Heart left ventricle (tissue), 16 donors: Measurements from ENCODE around the gene CST4. TPM values are rescaled to one million over a fixed set of nuclear protein-coding genes. Genes with fewer than 3 reads are reported as not detected.
A peak's percentile ranks its signal among the peaks of the same experiment; 100 is the strongest.
"Not testable (repeated sequence)": the region's sequence is repeated elsewhere in the genome, so short reads cannot be mapped to it uniquely, and the experiment has no call there.

Experiments
- ATAC-seq, 4 donors: fragments of 200-7000 bp; cut with Tn5 transposase; one replicate each; pipeline ENCODE4 v1.9.1; 2020 to 2022; ENCODE audit warnings: moderate library complexity in 4 of 4, mild to moderate bottlenecking in 3 of 4, moderate number of reproducible peaks in 1 of 4
- DNase-seq, 5 donors: peaks; one replicate each; pipeline ENCODE4 v3.0.0-alpha.2; 2020
- H3K27ac ChIP-seq, 12 donors: fragments of 200-600 bp; sonication (generic) in 4 of 12; one replicate each; pipeline versions ENCODE4 v1.5.0 to v1.8.0; 2016 to 2022; ENCODE audit warnings: mild to moderate bottlenecking in 2 of 12
- H3K27me3 ChIP-seq, 9 donors: fragments of 200-600 bp; sonication (generic) in 2 of 9; one replicate each; pipeline versions ENCODE4 v1.5.1 to v1.8.0; 2016 to 2022; ENCODE audit warnings: mild to moderate bottlenecking in 3 of 9
- H3K36me3 ChIP-seq, 9 donors: fragments of 200-600 bp; sonication (generic) in 2 of 9; one replicate each; pipeline versions ENCODE4 v1.5.0 to v1.8.0; 2018 to 2022; ENCODE audit warnings: mild to moderate bottlenecking in 2 of 9
- H3K4me1 ChIP-seq, 12 donors: fragments of 200-600 bp; sonication (generic) in 4 of 12; one replicate each; pipeline versions ENCODE4 v1.5.0 to v1.8.0; 2016 to 2022; ENCODE audit warnings: mild to moderate bottlenecking in 3 of 12
- H3K4me3 ChIP-seq, 12 donors: fragments of 200-600 bp; sonication (generic) in 4 of 12; one replicate each; pipeline versions ENCODE4 v1.5.0 to v1.8.0; 2017 to 2022; ENCODE audit warnings: mild to moderate bottlenecking in 9 of 12, moderate library complexity in 4 of 12
- H3K9me3 ChIP-seq, 12 donors: fragments of 200-600 bp; sonication (generic) in 4 of 12; one replicate each; pipeline versions ENCODE4 v1.5.0 to v1.8.0; 2016 to 2022; ENCODE audit warnings: mild to moderate bottlenecking in 1 of 12
- CTCF ChIP-seq, 12 donors: fragments of 200-600 bp; sonication (generic) in 4 of 12; IDR thresholded peaks; one replicate each; pipeline versions ENCODE4 v1.5.0 to v1.8.0; 2018 to 2022; ENCODE audit warnings: antibody characterized with exemption in 12 of 12, mild to moderate bottlenecking in 5 of 12
- POLR2A ChIP-seq, 2 donors: fragments of 450-650 bp; IDR thresholded peaks; one replicate each; pipeline ENCODE4 v1.6.1; 2017; ENCODE audit warnings: antibody characterized with exemption in 2 of 2, mild to moderate bottlenecking in 2 of 2, moderate library complexity in 2 of 2
- WGBS, 4 donors: extraction: QIAGEN DNeasy Blood & Tissue Kit in 2 of 4; methylation state at CpG; one replicate each; pipeline versions ENCODE4 v1.1.5 to v1.1.7; 2013 to 2018; 5-methylcytosine and 5-hydroxymethylcytosine counted together
- intact Hi-C, 10 donors: fragments of 100-400 bp; cut with DNase I; formaldehyde crosslinking; loops; one replicate each; pipeline versions ENCODE4 v1.11.1 to v1.14.2; 2022
- polyA plus RNA-seq, 2 donors: library from polyadenylated mRNA; stranded (reverse); fragments of 200-250 nt; gene quantifications; one replicate each; pipeline ENCODE4 v1.2.3, GENCODE V29; 2013
- total RNA-seq, 9 donors: library from RNA; depleted of rRNA in 2 of 9; stranded (reverse); fragments of >200 nt in 2 of 9; fragmentation: NEBNext Ultra II Directional in 3 of 9; extraction: Animal tissue kit (Norgen Biotek cat#: 25700) in 3 of 9; gene quantifications; one replicate each; pipeline versions ENCODE4 v1.1.0 to v1.2.4, GENCODE V29; 2016 to 2023
- donor health status: ischemic (EF 13 %, LVEDD 7.1; RV severe dilation, severe dysfunction).
- donor health status: healthy with polysubstance abuse.
- donor health status: DM: no; HTN: yes; CAD: no.
- donor health status: DM: no; HTN: no; CAD: no.
- donor health status: ischemic (EF 25% LVEDD 6.9; RV normal size, moderate dysfunction).
- donor health status: ischemic (EF 25% LVEDD 5.7; RV mildly dilated, moderate dysfunction).
- donor health status: healthy.
- donor health status: DM: yes; HTN: yes; CAD: no.
- donor health status: ischemic (EF 35%, LVEDD 5.7; RV mildly dilated, moderate dysfunction).
- donor health status: nonischemic (EF 11% LVEDD 7.7; RV severe dilation, severe dysfunction).
- donor health status: DM: yes; HTN: yes; CAD: no.
- donor health status: PGD.
- donor health status: ischemic (EF 29% LVEDD 5.4; RV normal size, mild dysfunction).
- donor health status: nonischemic (EF 23%, LVEDD 6.1; RV moderate dilation, normal function).

Gene CST4
- total and polyA plus RNA-seq, 11 donors = not detected

- peak in 1 of 12 donors; percentile 7 for TF ChIP-seq CTCF (IDR thresholded peaks at IDR 0.05)
- intact Hi-C loops, H3K27me3 ChIP-seq, H3K9me3 ChIP-seq, H3K4me3 ChIP-seq, H3K36me3 ChIP-seq: not testable (repeated sequence)
- peaks cover 0 to 14% (median 9%) of the 10 kb centered on the region in 12 donors for H3K4me1 ChIP-seq
- DNase-seq (peak in 3 of 5 donors; percentile 33 to 52 (median 38)), ATAC-seq (peak; percentile 69 to 98 (median 94))
- peak overlapping the region in 10 of 12 donors; percentile 7 to 67 (median 52) for H3K27ac ChIP-seq
- 34 to 47% (median 42%) methylated on average over 10 of the region's 10 CpGs for WGBS, 4 donors
Measured at GRCh38 chr20:23692725-23693619, 4.1 kb upstream of the CST4 start.

GRCh38 chr20:23691675-23692074, 2.8 kb upstream of the CST4 start:
- WGBS, 4 donors = 81 to 98% (median 89%) methylated on average over 3 of the region's 3 CpGs
- no peak overlapping the region for H3K27ac ChIP-seq
- ATAC-seq = no peak
- no peak overlapping the region for H3K4me3 ChIP-seq
- TF ChIP-seq POLR2A (IDR thresholded peaks at IDR 0.05) = no peak
- TF ChIP-seq CTCF (IDR thresholded peaks at IDR 0.05) = no peak
- DNase-seq = no peak
- intact Hi-C loops = no loop called here
- H3K9me3 ChIP-seq = no peaks in the 10 kb centered on the region
- no peaks in the 10 kb centered on the region for H3K27me3 ChIP-seq
- peaks cover 0 to 14% (median 9%) of the 10 kb centered on the region in 12 donors for H3K4me1 ChIP-seq
- H3K36me3 ChIP-seq = no peaks in the 10 kb centered on the region

- DNase-seq = no peak
- Histone ChIP-seq H3K4me1 (peaks cover 0 to 14% (median 9%) of the 10 kb centered on the region in 12 donors), H3K36me3 (no peaks in the 10 kb centered on the region), H3K27me3 (no peaks in the 10 kb centered on the region), H3K9me3 (no peaks in the 10 kb centered on the region), H3K4me3 (no peak overlapping the region), H3K27ac (no peak overlapping the region)
- no peak for TF ChIP-seq POLR2A (IDR thresholded peaks at IDR 0.05)
- no peak for TF ChIP-seq CTCF (IDR thresholded peaks at IDR 0.05)
- 87 to 93% (median 91%) methylated on average over 8 of the region's 8 CpGs for WGBS, 4 donors
- ATAC-seq = no peak
- intact Hi-C loops = no loop called here
Measured at GRCh38 chr20:23690581-23690980, 1.7 kb upstream of the CST4 start.

- TF ChIP-seq POLR2A (IDR thresholded peaks at IDR 0.05) = no peak
- no peak for TF ChIP-seq CTCF (IDR thresholded peaks at IDR 0.05)
- Histone ChIP-seq H3K4me1 (peaks cover 0 to 14% (median 9%) of the 10 kb centered on the region in 12 donors), H3K9me3 (no peaks in the 10 kb centered on the region), H3K36me3 (no peaks in the 10 kb centered on the region), H3K27ac (no peak overlapping the region), H3K27me3 (no peaks in the 10 kb centered on the region), H3K4me3 (no peak overlapping the region)
- DNase-seq = no peak
- no peak for ATAC-seq
- intact Hi-C loops = no loop called here
- 51 to 70% (median 59%) methylated on average over 3 of the region's 3 CpGs for WGBS, 4 donors
Measured at GRCh38 chr20:23689399-23689690, 507 bp upstream of the CST4 start.
